ENCODE measurements around the gene FGD2.

The FGD2 gene

DNA sequence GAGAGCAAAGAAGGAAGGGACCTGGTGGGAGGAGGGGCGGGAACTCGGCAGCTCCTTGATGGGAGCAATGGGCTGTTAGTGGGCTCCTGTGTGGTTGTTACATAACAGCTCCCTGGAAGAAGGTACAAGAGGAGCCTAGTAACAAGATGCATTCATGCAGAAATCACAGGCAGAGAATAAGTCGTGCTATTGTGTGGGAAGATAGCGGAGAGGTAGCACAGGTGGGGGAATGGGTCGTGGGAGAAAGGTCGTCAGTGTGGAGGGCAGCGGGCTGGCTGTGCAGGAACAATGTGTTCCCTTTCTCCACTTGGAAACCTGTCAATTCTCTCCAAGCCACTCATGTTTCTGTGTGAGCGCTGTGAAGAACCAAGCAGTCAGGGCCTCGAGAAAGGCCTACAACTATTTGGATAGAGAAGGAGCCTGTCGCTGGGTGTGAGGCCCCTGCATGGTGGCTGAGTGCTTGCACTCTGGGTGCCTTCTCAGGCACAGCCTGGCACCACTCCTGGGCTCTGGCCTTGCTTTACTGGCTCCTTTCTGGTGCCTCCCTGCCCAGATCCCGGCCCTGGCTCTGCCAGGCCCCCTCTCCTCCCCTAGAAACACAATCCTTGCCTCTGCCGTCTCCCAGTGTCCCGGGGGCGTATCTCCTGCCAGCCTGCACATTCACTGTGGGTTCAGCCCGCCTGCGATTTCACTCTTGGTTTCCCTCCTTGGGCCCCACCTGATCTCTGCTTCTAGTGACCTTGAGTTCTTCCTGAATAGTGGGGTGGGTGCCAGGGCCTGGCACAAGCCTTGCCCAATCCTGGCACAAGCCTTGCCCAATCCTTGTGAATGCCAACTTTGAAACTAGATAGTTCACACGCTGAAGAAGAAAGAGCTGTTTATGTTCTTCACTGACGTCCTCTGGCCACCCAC lies 7.4 kb upstream of the FGD2 start:
- in situ Hi-C loops (cut with MboI; ENCODE audit: low sequenced_read_pairs, unreplicated experiment) = no loop called here
- TF ChIP-seq, protein P1, sequence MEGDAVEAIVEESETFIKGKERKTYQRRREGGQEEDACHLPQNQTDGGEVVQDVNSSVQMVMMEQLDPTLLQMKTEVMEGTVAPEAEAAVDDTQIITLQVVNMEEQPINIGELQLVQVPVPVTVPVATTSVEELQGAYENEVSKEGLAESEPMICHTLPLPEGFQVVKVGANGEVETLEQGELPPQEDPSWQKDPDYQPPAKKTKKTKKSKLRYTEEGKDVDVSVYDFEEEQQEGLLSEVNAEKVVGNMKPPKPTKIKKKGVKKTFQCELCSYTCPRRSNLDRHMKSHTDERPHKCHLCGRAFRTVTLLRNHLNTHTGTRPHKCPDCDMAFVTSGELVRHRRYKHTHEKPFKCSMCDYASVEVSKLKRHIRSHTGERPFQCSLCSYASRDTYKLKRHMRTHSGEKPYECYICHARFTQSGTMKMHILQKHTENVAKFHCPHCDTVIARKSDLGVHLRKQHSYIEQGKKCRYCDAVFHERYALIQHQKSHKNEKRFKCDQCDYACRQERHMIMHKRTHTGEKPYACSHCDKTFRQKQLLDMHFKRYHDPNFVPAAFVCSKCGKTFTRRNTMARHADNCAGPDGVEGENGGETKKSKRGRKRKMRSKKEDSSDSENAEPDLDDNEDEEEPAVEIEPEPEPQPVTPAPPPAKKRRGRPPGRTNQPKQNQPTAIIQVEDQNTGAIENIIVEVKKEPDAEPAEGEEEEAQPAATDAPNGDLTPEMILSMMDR (IDR thresholded peaks at IDR 0.05; ENCODE audit: borderline replicate concordance, control extremely low read depth, extremely low read depth, insufficient read depth, missing control alignments) = no peak
- DNase-seq (ENCODE audit: low spot score) = no peak

- TF ChIP-seq, protein P1 (IDR thresholded peaks at IDR 0.05; ENCODE audit: borderline replicate concordance, control extremely low read depth, extremely low read depth, insufficient read depth, missing control alignments) = no peak
- no peak for DNase-seq (ENCODE audit: low spot score)
- in situ Hi-C loops (cut with MboI; ENCODE audit: low sequenced_read_pairs, unreplicated experiment) = no loop called here
These were observed 6.8 kb upstream of the FGD2 start for GRCh38 chr6:36998723-36999038.

DNA sequence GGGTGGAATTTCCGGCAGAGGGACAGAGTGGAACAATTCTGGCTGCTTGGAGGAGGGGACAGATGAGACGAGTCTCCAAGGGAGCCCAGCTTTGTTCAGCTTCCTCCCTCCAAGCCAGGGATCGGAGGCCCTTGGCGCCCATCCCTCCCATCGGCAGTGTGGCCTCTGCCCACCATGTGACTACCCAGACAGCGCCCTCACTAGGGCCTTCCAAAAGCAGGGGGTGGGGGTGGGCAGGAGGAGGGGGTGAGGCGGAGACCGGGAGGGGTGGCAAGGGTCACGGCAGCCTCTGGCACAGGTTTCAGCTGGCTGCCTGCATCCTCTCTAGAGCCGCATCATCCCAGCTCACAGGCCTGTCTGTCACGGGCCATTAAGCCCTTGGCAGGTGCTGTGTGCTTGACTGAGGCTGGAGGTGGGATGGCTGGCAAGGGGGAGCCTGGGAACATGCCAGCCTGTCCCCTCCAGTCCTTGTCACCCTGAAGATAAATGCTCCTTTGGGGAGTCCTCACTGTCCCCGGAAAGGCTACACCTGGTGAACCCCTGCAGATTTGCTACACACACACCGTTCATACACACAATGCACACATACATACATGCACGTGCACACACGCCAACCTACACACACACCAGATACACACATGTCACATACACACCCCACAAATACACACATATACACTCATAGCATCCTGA lies 6.2 kb upstream of the FGD2 start:
- no peak for DNase-seq (ENCODE audit: low spot score)
- TF ChIP-seq, protein P1 (IDR thresholded peaks at IDR 0.05; ENCODE audit: borderline replicate concordance, control extremely low read depth, extremely low read depth, insufficient read depth, missing control alignments) = no peak
- in situ Hi-C loops (cut with MboI; ENCODE audit: low sequenced_read_pairs, unreplicated experiment) = no loop called here

DNA sequence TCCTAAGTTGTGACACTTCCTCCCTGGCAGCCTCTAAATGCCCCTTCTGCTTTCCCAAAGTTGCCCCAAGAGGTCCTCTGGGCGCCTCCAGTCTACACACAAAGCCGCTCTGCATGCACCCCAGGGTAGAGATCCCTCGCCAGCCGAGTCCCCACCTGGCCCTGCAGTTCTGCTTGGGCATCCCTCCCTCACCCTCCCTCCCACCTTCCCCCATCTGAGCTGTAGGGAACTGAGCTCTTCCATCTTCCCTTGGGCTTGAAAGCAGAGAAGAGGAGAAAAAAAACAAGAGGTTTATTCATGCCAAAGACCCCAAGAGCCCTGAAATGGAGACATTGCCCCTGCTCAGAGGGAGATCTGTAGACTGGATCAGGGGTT lies 5.7 kb upstream of the FGD2 start:
- DNase-seq (ENCODE audit: low spot score) = no peak
- TF ChIP-seq, protein P1 (IDR thresholded peaks at IDR 0.05; ENCODE audit: borderline replicate concordance, control extremely low read depth, extremely low read depth, insufficient read depth, missing control alignments) = no peak
- in situ Hi-C loops (cut with MboI; ENCODE audit: low sequenced_read_pairs, unreplicated experiment) = loop anchor here (10.0 kb wide), 2 partner anchors 115 to 225 kb away; partner anchors contain the start of gene C6orf89

GRCh38 chr6:37004044-37004980 lies 1.1 kb upstream of the FGD2 start:
- in situ Hi-C loops (cut with MboI; ENCODE audit: low sequenced_read_pairs, unreplicated experiment) = loop anchor here (10.0 kb wide), 2 partner anchors 120 to 230 kb away; partner anchors contain the start of gene C6orf89
- DNase-seq (ENCODE audit: low spot score) = peak; percentile 68

More at GRCh38 chr6:37004044-37004980, 1.1 kb upstream of the FGD2 start:
- TF ChIP-seq, protein P1 (IDR thresholded peaks at IDR 0.05; ENCODE audit: borderline replicate concordance, control extremely low read depth, extremely low read depth, insufficient read depth, missing control alignments) = no peak
